HEK293T (cell line): Measurements from ENCODE around the gene KCTD14.

ENCODE experiments used
- CTCF ChIA-PET: fragments of 350-600 bp; formaldehyde crosslinking; extraction: SDS; loops from one replicate; lab custom pipeline; 2021; ENCODE audit warnings: antibody characterized with exemption, inconsistent platforms; lab: Yijun Ruan, JAX
- POLR2A ChIA-PET: fragments of 350-600 bp; formaldehyde crosslinking; extraction: SDS; loops from one replicate; lab custom pipeline; 2020; ENCODE audit warnings: antibody characterized with exemption, inconsistent platforms; lab: Yijun Ruan, JAX
- DNase-seq: peaks from one replicate; pipeline ENCODE4 v3.0.0; 2012; ENCODE audit warnings: mixed read lengths; ENCODE audit errors: extremely low spot score
- ARNT ChIP-seq: fragments of 450-650 bp; IDR thresholded peaks from 2 replicates; pipeline ENCODE4 v1.6.1; 2017; ENCODE audit warnings: mild to moderate bottlenecking
- BHLHE40 ChIP-seq: fragments of 450-650 bp; IDR thresholded peaks from 2 replicates; pipeline ENCODE4 v1.6.1; 2016; ENCODE audit warnings: mild to moderate bottlenecking, moderate library complexity, borderline replicate concordance
- CTBP1 ChIP-seq: fragments of 450-650 bp; IDR thresholded peaks from 2 replicates; pipeline ENCODE4 v1.6.1; 2016; ENCODE audit warnings: borderline replicate concordance
- ELF4 ChIP-seq: fragments of 450-650 bp; IDR thresholded peaks from 2 replicates; pipeline ENCODE4 v1.6.1; 2017; ENCODE audit warnings: antibody characterized with exemption
- FOXA1 ChIP-seq: fragments of 450-650 bp; IDR thresholded peaks from 2 replicates; pipeline ENCODE4 v1.6.1; 2016; ENCODE audit warnings: mild to moderate bottlenecking
- FOXK2 ChIP-seq: fragments of 450-650 bp; IDR thresholded peaks from 2 replicates; pipeline ENCODE4 v1.6.1; 2016; ENCODE audit warnings: mild to moderate bottlenecking
- FOXM1 ChIP-seq: fragments of 450-650 bp; IDR thresholded peaks from 2 replicates; pipeline ENCODE4 v1.6.1; 2017; ENCODE audit warnings: mild to moderate bottlenecking, borderline replicate concordance
- HDGF ChIP-seq: fragments of 450-650 bp; IDR thresholded peaks from 2 replicates; pipeline ENCODE4 v1.6.1; 2017; ENCODE audit warnings: antibody characterized with exemption, borderline replicate concordance
- L3MBTL2 ChIP-seq: fragments of 450-650 bp; conservative IDR thresholded peaks from 2 replicates; pipeline ENCODE4 v1.6.1; 2016; ENCODE audit warnings: mild to moderate bottlenecking
- LEF1 ChIP-seq: fragments of 450-650 bp; IDR thresholded peaks from 2 replicates; pipeline ENCODE4 v1.6.1; 2017; ENCODE audit warnings: mild to moderate bottlenecking, borderline replicate concordance
- NFRKB ChIP-seq: fragments of 450-650 bp; IDR thresholded peaks from 2 replicates; pipeline ENCODE4 v1.6.1; 2016; ENCODE audit warnings: mild to moderate bottlenecking, moderate library complexity
- SP1 ChIP-seq: fragments of 450-650 bp; IDR thresholded peaks from 2 replicates; pipeline ENCODE4 v1.6.1; 2017
- SUZ12 ChIP-seq: fragments of 450-650 bp; IDR thresholded peaks from 2 replicates; pipeline ENCODE4 v1.6.1; 2016; ENCODE audit warnings: mild to moderate bottlenecking
- TARDBP ChIP-seq: fragments of 450-650 bp; IDR thresholded peaks from 2 replicates; pipeline ENCODE4 v1.6.1; 2016
- ZNF384 ChIP-seq: fragments of 450-650 bp; IDR thresholded peaks from 2 replicates; pipeline ENCODE4 v1.6.1; 2016
- TF ChIP-seq, protein P1 (sequence below): fragments of 450-650 bp; IDR thresholded peaks from 2 replicates; pipeline ENCODE4 v1.6.1; 2016

KCTD14 gene

DNA sequence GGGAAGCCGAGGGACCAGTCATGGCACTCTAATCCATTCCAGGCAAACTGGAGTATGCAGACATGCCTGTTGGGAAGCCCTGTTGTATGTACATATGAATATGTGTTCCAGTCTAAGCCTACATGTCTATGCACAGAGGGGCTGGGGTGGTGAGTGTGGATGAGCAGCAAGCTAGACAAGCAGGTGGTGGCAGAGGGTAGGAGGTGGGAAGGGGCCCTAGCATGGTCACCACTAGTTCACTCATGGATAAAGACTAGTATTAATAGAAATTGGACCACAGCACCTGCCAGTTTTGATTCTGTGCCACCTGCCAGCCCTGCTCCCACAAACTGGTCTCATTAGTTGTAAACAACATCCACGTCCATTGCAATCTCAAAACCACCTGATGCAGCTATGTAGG, 42.1 kb upstream of the KCTD14 start:
- ChIA-PET POLR2A (interaction anchor here (0.9 kb wide), 1 partner anchor 13 kb away, joined by 3 read pairs; no protein-coding TSS in a partner anchor), CTCF (no interaction called here)

DNA sequence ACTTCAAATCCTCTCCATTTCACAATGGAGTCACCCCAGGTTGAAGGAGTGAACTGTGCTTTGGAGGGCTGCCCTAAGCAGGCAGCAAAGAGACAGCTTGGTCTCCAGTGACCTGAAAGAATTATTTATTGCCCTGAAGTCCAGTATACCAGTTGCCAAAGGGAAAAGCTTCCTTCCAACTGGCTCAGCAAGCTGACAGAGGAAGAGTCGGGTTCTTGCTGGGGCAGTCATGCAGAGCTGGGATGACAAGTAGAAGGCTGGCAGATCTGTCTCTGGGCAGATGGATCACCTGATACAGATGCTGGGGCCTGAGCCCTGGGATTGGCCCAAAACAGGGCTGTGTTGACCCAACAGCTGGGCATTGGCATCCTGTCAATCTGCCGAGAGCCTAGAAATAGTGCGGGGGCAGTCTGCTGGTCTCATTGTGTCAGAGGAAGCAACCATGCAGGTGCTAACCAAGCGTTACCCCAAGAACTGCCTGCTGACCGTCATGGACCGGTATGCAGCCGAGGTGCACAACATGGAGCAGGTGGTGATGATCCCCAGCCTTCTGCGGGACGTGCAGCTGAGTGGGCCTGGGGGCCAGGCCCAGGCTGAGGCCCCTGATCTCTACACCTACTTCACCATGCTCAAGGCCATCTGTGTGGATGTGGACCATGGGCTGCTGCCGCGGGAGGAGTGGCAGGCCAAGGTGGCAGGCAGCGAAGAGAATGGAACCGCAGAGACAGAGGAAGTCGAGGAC, 40.5 kb upstream of the KCTD14 start, which contains the start of gene THRSP:
THRSP (plus strand) TSS at position 422 of the 742 bp plus-strand sequence; CDS start at position 443, 21 bp downstream.
- POLR2A ChIA-PET = no interaction called here
- TF ChIP-seq L3MBTL2 = no peak
- no peak for TF ChIP-seq FOXK2
- no peak for TF ChIP-seq SUZ12
- no peak for TF ChIP-seq LEF1
- no peak for TF ChIP-seq SP1
- TF ChIP-seq CTBP1 = no peak
- TF ChIP-seq TARDBP = no peak
- no peak for TF ChIP-seq FOXM1
- no peak for TF ChIP-seq ZNF384
- TF ChIP-seq ARNT = no peak
- TF ChIP-seq ELF4 = no peak
- TF ChIP-seq, protein P1, sequence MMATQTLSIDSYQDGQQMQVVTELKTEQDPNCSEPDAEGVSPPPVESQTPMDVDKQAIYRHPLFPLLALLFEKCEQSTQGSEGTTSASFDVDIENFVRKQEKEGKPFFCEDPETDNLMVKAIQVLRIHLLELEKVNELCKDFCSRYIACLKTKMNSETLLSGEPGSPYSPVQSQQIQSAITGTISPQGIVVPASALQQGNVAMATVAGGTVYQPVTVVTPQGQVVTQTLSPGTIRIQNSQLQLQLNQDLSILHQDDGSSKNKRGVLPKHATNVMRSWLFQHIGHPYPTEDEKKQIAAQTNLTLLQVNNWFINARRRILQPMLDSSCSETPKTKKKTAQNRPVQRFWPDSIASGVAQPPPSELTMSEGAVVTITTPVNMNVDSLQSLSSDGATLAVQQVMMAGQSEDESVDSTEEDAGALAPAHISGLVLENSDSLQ = no peak
- no peak for TF ChIP-seq BHLHE40
- TF ChIP-seq NFRKB = no peak
- no peak for TF ChIP-seq FOXA1
- TF ChIP-seq HDGF = no peak
- DNase-seq = no peak
- CTCF ChIA-PET = no interaction called here

More for the DNA sequence above, 42.1 kb upstream of the KCTD14 start:
- TF ChIP-seq SP1 (no peak), CTBP1 (no peak), BHLHE40 (no peak), FOXK2 (no peak), ELF4 (no peak)
- TF ChIP-seq, protein P1 = no peak
- DNase-seq = no peak

DNA sequence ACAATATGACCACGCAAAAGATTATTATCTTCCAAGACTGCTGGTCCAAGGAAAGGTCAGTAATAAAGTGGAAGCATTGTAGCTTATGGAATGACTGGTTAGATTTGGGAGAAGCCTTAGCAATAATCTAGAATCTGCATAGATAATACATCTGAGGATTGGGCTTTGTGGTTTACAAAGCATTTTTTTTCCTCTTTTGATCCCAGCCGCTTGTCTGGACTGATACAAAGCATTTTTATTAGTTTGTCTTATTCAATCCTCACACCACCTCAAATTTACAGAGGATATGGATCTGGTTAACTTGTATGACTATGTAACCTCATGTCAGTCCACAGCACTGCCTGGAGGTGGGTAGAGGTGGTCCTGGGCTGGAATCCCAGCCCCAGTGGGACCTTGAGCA, 39.6 kb upstream of the KCTD14 start:
- CTCF ChIA-PET = interaction anchor here (0.6 kb wide), 1 partner anchor 230 kb away, joined by 3 read pairs; no protein-coding TSS in a partner anchor
- DNase-seq = no peak
- POLR2A ChIA-PET = no interaction called here
- no peak for TF ChIP-seq FOXM1
- TF ChIP-seq L3MBTL2 = no peak
- TF ChIP-seq FOXK2 = no peak
- no peak for TF ChIP-seq HDGF
- no peak for TF ChIP-seq TARDBP
- no peak for TF ChIP-seq BHLHE40
- TF ChIP-seq, protein P1 = no peak
- no peak for TF ChIP-seq LEF1
- no peak for TF ChIP-seq CTBP1
- no peak for TF ChIP-seq ELF4
- TF ChIP-seq FOXA1 = no peak
- no peak for TF ChIP-seq ZNF384
- TF ChIP-seq SP1 = no peak
- no peak for TF ChIP-seq ARNT
- no peak for TF ChIP-seq NFRKB
- TF ChIP-seq SUZ12 = no peak

DNA sequence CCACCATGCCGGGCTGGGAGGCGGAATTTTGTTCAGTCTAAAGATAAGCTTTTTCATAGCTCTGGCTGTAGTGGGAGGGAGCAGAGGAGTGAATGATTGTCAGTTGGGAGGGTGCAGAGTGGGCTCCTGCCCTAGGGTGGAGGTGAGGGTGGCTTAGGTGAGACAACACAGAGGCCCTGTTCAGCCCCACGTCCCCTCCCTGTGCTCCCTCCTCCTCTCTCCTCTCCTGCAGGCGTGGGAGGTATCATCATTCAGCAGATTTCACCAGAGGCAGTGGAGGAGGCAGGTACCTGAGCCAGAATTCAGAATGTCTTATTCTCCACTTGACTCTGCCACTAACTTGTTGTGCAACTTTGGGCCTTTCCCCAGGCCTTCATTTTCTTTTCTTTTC, 38.8 kb upstream of the KCTD14 start:
- CTCF ChIA-PET = interaction anchor here (0.6 kb wide), 2 partner anchors 231 to 516 kb away, joined by 3 read pairs; no protein-coding TSS in a partner anchor
- TF ChIP-seq ZNF384 = no peak
- TF ChIP-seq ELF4 = no peak
- no peak for TF ChIP-seq HDGF
- TF ChIP-seq FOXA1 = no peak
- no peak for TF ChIP-seq FOXM1
- TF ChIP-seq BHLHE40 = no peak
- TF ChIP-seq ARNT = no peak
- no peak for TF ChIP-seq FOXK2
- POLR2A ChIA-PET = interaction anchor here (1.2 kb wide), 1 partner anchor 17 kb away, joined by 3 read pairs; the partner anchor contains the start of gene NDUFC2
- DNase-seq = no peak

DNA sequence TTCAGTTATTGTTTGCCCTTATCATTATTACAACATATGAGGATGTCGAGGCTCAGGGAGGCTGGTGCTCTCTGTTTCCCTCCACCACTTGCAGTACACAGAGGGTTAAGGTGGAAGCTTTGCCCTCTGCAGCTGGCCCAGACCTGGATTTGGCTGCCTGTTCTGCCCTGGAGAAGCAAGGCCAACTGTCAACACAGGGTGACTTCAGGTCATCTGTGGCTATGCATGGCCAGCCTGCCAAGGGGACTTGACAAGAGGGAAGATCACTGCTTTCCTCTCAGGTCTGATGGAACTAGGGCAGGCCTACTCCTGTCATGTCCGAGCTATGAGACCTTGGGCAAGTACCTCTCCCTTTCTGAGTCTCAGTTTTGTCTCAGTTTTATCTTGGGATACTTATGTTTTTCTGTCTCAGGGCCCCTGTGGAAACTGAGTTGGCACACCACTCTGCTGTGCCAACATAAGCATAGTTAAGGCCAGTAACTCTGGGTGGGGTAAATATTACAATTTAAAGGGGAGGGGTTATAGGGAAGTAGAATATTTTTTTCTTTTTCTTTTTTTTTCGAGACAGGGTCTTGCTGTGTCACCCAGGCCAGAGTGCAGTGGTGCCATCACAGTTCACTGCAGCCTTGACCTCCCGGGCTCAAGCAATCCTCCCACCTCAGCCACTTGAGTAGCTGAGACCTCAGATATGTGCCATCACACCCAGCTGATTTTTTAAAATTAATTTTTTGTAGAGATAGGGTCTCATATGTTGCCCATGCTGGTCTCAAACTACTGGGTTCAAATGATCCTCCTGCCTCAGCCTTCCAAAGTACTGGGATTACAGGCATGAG, 38.2 kb upstream of the KCTD14 start:
- TF ChIP-seq BHLHE40 = no peak
- TF ChIP-seq LEF1 = no peak
- TF ChIP-seq CTBP1 = no peak
- TF ChIP-seq TARDBP = no peak
- TF ChIP-seq FOXM1 = no peak
- no peak for TF ChIP-seq NFRKB
- no peak for TF ChIP-seq L3MBTL2
- no peak for TF ChIP-seq ZNF384
- TF ChIP-seq FOXA1 = no peak
- TF ChIP-seq HDGF = no peak
- TF ChIP-seq ARNT = no peak
- DNase-seq = no peak
- ChIA-PET POLR2A (interaction anchor here (0.8 to 1.2 kb wide), 2 partner anchors 18 kb away, joined by 3 read pairs; partner anchors contain the start of gene NDUFC2), CTCF (interaction anchor here (0.6 kb wide), 1 partner anchor 515 kb away, joined by 3 read pairs; no protein-coding TSS in a partner anchor)
